HepG2 (cell line): ENCODE measurements around the gene PDIA5. TPM values are rescaled to one million over a fixed set of nuclear protein-coding genes. Genes with fewer than 3 reads are reported as not detected.
A peak's percentile ranks its signal among the peaks of the same experiment; 100 is the strongest.

Experiments used
- ATAC-seq: fragments of 200-7000 bp; cut with Tn5 transposase; 3 replicates; pipeline ENCODE4 v1.9.1; 2020; ENCODE audit warnings: mild to moderate bottlenecking, moderate library complexity
- BruUV-seq: library from RNA; stranded (reverse); fragments of 400-500 nt; replicated peaks from 2 replicates; lab custom pipeline; 2021; lab: Mats Ljungman, UMichigan
- CTCF ChIA-PET: fragments of 300-600 bp; formaldehyde crosslinking; extraction: SDS; loops from one replicate; lab custom pipeline; 2021; ENCODE audit warnings: low total read pairs, inconsistent platforms, low intra/inter-chr PET ratio; lab: Yijun Ruan, JAX
- POLR2A ChIA-PET: fragments of 350-600 bp; sonication (Branson Sonifier 250); formaldehyde crosslinking; loops from one replicate; lab custom pipeline; 2020; ENCODE audit warnings: antibody characterized with exemption, inconsistent platforms; lab: Yijun Ruan, JAX
- DNase-seq: peaks from one replicate; pipeline ENCODE4 v3.0.0-alpha.2; 2015; ENCODE audit warnings: low spot score
- FAIRE-seq: peaks from 3 replicates; lab custom pipeline; 2011; peaks lifted over from hg19 to GRCh38; lab: Jason Lieb, UNC
- H2AFZ ChIP-seq: one replicate; pipeline ENCODE4 v1.6.1; 2011; ENCODE audit warnings: low read length, inconsistent platforms
- H3K27ac ChIP-seq: fragments of 300-600 bp; 3 replicates; pipeline ENCODE4 v1.8.0; 2011; ENCODE audit warnings: mixed run types, mild to moderate bottlenecking, mixed read lengths, low read length, inconsistent platforms; ENCODE audit not compliant: insufficient read depth; ENCODE audit errors: extremely low read length
- H3K27me3 ChIP-seq, 2 experiments: fragments of 200-600 bp in 1 of 2; 2 replicates in 1 of 2; 3 replicates in 1 of 2; pipeline versions ENCODE4 v1.6.0 to v1.8.0; 2011; ENCODE audit warnings: low read length in 2 of 2, mild to moderate bottlenecking in 2 of 2, moderate library complexity in 2 of 2, inconsistent platforms in 1 of 2; ENCODE audit not compliant: insufficient read depth in 2 of 2, control insufficient read depth in 1 of 2
- H3K36me3 ChIP-seq, 2 experiments: fragments of 200-600 bp in 1 of 2; replicated peaks in 1 of 2; 2 replicates in 1 of 2; 3 replicates in 1 of 2; pipeline versions ENCODE4 v1.5.1 to v1.8.0; 2011; ENCODE audit warnings: low read length in 2 of 2, inconsistent platforms in 1 of 2; ENCODE audit not compliant: insufficient read depth in 2 of 2, control insufficient read depth in 1 of 2
- H3K4me1 ChIP-seq: 2 replicates; pipeline ENCODE4 v1.5.1; 2012; ENCODE audit warnings: low read length, inconsistent platforms; ENCODE audit not compliant: insufficient read depth
- H3K4me2 ChIP-seq: 2 replicates; pipeline ENCODE4 v1.6.0; 2011; ENCODE audit warnings: low read depth, low read length, inconsistent platforms
- H3K4me3 ChIP-seq, 3 experiments: fragments of 200-600 bp in 1 of 3; sonication (generic), shearing (Covaris generic) in 1 of 3; replicated peaks in 1 of 3; 2 replicates each; pipeline ENCODE4 v1.5.1; 2011 to 2016; ENCODE audit warnings: low read length in 3 of 3, inconsistent platforms in 2 of 3, low read depth in 2 of 3, mild to moderate bottlenecking in 2 of 3, control low read depth in 1 of 3, mixed read lengths in 1 of 3; ENCODE audit not compliant: insufficient read depth in 1 of 3
- H3K79me2 ChIP-seq: one replicate; pipeline ENCODE4 v1.6.1; 2011; ENCODE audit warnings: low read length, inconsistent platforms; ENCODE audit not compliant: insufficient read depth
- H3K9ac ChIP-seq: 2 replicates; pipeline ENCODE4 v1.6.0; 2011; ENCODE audit warnings: mild to moderate bottlenecking, low read depth, low read length, inconsistent platforms; ENCODE audit not compliant: insufficient read depth
- H3K9me3 ChIP-seq: 2 replicates; pipeline ENCODE4 v1.5.1; 2012; ENCODE audit warnings: mild to moderate bottlenecking, low read length
- H4K20me1 ChIP-seq: 2 replicates; pipeline ENCODE4 v1.6.0; 2011; ENCODE audit warnings: inconsistent platforms, mild to moderate bottlenecking, low read length, moderate library complexity; ENCODE audit not compliant: insufficient read depth
- ARNT2 ChIP-seq: sonication (generic); formaldehyde crosslinking; IDR thresholded peaks from 2 replicates; pipeline ENCODE4 v1.8.0; 2022; ENCODE audit warnings: mild to moderate bottlenecking, low read depth, missing genetic modification reagents, moderate library complexity
- CEBPB ChIP-seq: IDR thresholded peaks from 2 replicates; pipeline ENCODE4 v1.6.1; 2011; ENCODE audit warnings: low read depth, low read length, improper control_type of control experiment, borderline replicate concordance
- FOSL2 ChIP-seq: sonication (generic); formaldehyde crosslinking; IDR thresholded peaks from 2 replicates; pipeline ENCODE4 v1.4.0; 2020; ENCODE audit warnings: missing genetic modification reagents
- KAT7 ChIP-seq: IDR thresholded peaks from 2 replicates; pipeline ENCODE4 v1.6.1; 2018; ENCODE audit warnings: borderline replicate concordance, missing compliant biosample characterization
- KLF13 ChIP-seq: sonication (generic); formaldehyde crosslinking; IDR thresholded peaks from 2 replicates; pipeline ENCODE4 v1.4.0; 2020; ENCODE audit warnings: mild to moderate bottlenecking, missing genetic modification reagents
- MIER2 ChIP-seq: IDR thresholded peaks from 2 replicates; pipeline ENCODE4 v1.6.1; 2016; ENCODE audit warnings: missing biosample characterization, missing genetic modification reagents
- SKI ChIP-seq: fragments of 450-650 bp; IDR thresholded peaks from one replicate; pipeline ENCODE4 v1.6.1; 2018; ENCODE audit warnings: mild to moderate bottlenecking; ENCODE audit not compliant: partially characterized antibody
- SRF ChIP-seq: IDR thresholded peaks from 2 replicates; pipeline ENCODE4 v1.6.1; 2011; ENCODE audit warnings: mild to moderate bottlenecking, low read depth, low read length, moderate library complexity
- TCF12 ChIP-seq, 2 experiments: fragments of 450-650 bp in 1 of 2; sonication (generic) in 1 of 2; formaldehyde crosslinking in 1 of 2; IDR thresholded peaks; 2 replicates each; pipeline versions ENCODE4 v1.6.1 to v1.8.0; 2017 to 2022; ENCODE audit warnings: antibody characterized with exemption in 1 of 2, mild to moderate bottlenecking in 1 of 2, missing genetic modification reagents in 1 of 2, moderate library complexity in 1 of 2
- ZNF180 ChIP-seq: sonication (generic); formaldehyde crosslinking; IDR thresholded peaks from 2 replicates; pipeline ENCODE4 v1.4.0; 2020; ENCODE audit warnings: low read depth, missing genetic modification reagents, borderline replicate concordance
- ZNF225 ChIP-seq: sonication (generic); formaldehyde crosslinking; IDR thresholded peaks from 2 replicates; pipeline ENCODE4 v1.4.0; 2020; ENCODE audit warnings: mild to moderate bottlenecking, missing genetic modification reagents
- ZNF232 ChIP-seq: sonication (generic); formaldehyde crosslinking; IDR thresholded peaks from 2 replicates; pipeline ENCODE4 v1.4.0; 2020; ENCODE audit warnings: missing genetic modification reagents, borderline replicate concordance
- ZNF367 ChIP-seq: sonication (generic); formaldehyde crosslinking; IDR thresholded peaks from 2 replicates; pipeline ENCODE4 v1.4.0; 2020; ENCODE audit warnings: missing genetic modification reagents, borderline replicate concordance
- ZNF615 ChIP-seq: sonication (generic); formaldehyde crosslinking; IDR thresholded peaks from 2 replicates; pipeline ENCODE4 v1.5.0; 2020; ENCODE audit warnings: mild to moderate bottlenecking, missing genetic modification reagents, borderline replicate concordance
- ZNF703 ChIP-seq: sonication (generic); formaldehyde crosslinking; IDR thresholded peaks from 2 replicates; pipeline ENCODE4 v1.5.1; 2020; ENCODE audit warnings: missing genetic modification reagents, mild to moderate bottlenecking, moderate library complexity, borderline replicate concordance
- ZNF772 ChIP-seq: sonication (generic); formaldehyde crosslinking; IDR thresholded peaks from 2 replicates; pipeline ENCODE4 v1.5.0; 2020; ENCODE audit warnings: mild to moderate bottlenecking, missing genetic modification reagents
- ZNF788 ChIP-seq: sonication (generic); formaldehyde crosslinking; IDR thresholded peaks from 2 replicates; pipeline ENCODE4 v1.5.0; 2020; ENCODE audit warnings: mild to moderate bottlenecking, missing genetic modification reagents, borderline replicate concordance
- WGBS: methylation state at CpG from one replicate; pipeline ENCODE4 v1.1.6; 2017; ENCODE audit warnings: low lambda C conversion rate; 5-methylcytosine and 5-hydroxymethylcytosine counted together
- in situ Hi-C: cut with HindIII; loops from 2 replicates; pipeline ENCODE4 v1.10.0; 2017; ENCODE audit warnings: low pct_unique_long_range_greater_than_20kb; ENCODE audit not compliant: extremely low pct_ligation_motif_present
- intact Hi-C: fragments of 100-400 bp; cut with micrococcal nuclease; formaldehyde crosslinking; loops from one replicate; pipeline ENCODE4 v1.10.0; 2022; ENCODE audit not compliant: unreplicated experiment
- polyA plus RNA-seq, 8 experiments: library from polyadenylated mRNA; depleted of rRNA in 3 of 8; stranded (reverse) in 7 of 8; unstranded in 1 of 8; fragments of >200 nt; fragmentation: Illumina TruSeq in 4 of 8; extraction: Trizol in 4 of 8; gene quantifications; 2 replicates each; pipeline versions ENCODE4 v1.2.1 to v1.2.3, GENCODE V29; 2011 to 2016; ENCODE audit warnings: low read depth in 4 of 8, missing spikeins in 1 of 8, mixed read lengths in 1 of 8; ENCODE audit not compliant: insufficient read depth in 1 of 8
- total RNA-seq, 5 experiments: library from RNA; depleted of rRNA; stranded (reverse); fragments of >200 nt; fragmentation: Illumina TruSeq; extraction: Trizol; gene quantifications; 2 replicates each; pipeline ENCODE4 v1.2.3, GENCODE V29; 2016; ENCODE audit warnings: low read depth in 1 of 5
- TF ChIP-seq, protein P1 (sequence below): sonication (generic); formaldehyde crosslinking; IDR thresholded peaks from 2 replicates; pipeline ENCODE4 v1.8.0; 2022; ENCODE audit warnings: missing genetic modification reagents, mild to moderate bottlenecking, inconsistent platforms, borderline replicate concordance
- TF ChIP-seq, protein P2 (sequence below): sonication (generic); formaldehyde crosslinking; IDR thresholded peaks from 2 replicates; pipeline ENCODE4 v1.5.0; 2020; ENCODE audit warnings: missing genetic modification reagents
- TF ChIP-seq, protein P3 (sequence below): sonication (generic); formaldehyde crosslinking; IDR thresholded peaks from 2 replicates; pipeline ENCODE4 v1.4.0; 2020; ENCODE audit warnings: missing genetic modification reagents

Gene PDIA5
- total and polyA plus RNA-seq, 2 of the 13 experiments (the other 11 are each of a cell fraction or from before 2014, with no cell fraction given) = 51.3 to 74.3 TPM

DNA sequence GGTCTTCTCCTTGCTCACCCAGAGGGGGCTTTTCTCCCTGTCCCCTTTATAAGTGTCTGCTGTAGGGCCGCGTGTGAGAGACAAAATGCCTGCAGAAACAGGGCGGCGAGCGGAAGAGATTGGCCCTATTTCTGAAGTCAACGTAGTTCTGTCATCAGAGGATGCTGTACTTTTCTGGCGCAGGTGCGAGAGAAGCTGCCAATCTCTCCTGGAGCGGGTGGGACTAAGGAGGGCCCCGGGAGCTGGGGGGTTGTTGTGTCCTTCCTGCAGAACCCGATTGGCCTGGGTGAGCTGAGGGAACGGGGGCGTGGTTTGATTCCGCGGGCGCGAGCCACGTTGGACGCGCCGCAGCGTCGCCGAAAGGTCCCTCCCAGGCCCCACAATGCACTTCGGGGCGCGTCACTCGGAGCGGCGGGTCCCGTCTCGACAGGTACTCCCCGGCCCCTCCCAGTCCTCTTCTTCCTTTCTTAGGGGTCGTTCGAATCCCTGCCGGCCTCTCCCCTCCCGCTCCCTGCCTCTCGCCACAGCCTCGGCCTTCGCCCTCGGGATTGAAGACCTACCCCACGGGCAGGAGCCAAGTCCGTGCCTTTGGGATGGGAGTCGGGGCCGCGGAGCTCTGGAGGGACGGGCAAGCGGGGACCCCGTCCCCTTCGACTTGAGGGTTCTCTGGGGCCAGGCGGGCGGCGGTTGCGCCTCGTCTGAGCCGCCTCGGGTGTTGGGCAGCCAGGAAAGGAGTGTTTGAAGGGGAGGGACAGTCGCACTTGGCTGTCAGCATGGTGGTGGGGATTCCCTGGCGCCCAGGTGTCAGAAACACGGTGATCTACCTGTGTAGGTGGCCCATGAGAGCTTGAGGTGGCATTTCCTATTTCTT, 135.0 kb downstream of the PDIA5 start, which contains the start of gene SEC22A:
TSS of gene SEC22A (plus strand) at position 387 of the 871 bp plus-strand sequence. CDS start 7,275 bp downstream, outside the sequence.
- Histone ChIP-seq H3K79me2 (peaks cover 17% of the 10 kb centered on the region), H3K36me3 (no peaks in the 10 kb centered on the region), H3K4me1 (peaks cover 21% of the 10 kb centered on the region), H3K9ac (peak within 1 kb of the TSS; percentile 86), H3K4me3 (peak within 1 kb of the TSS; percentile 89 to 99 (median 94)), H3K27me3 (no peaks in the 10 kb centered on the region; a peak in 1 of 5 replicates), H2AFZ (peak within 1 kb of the TSS; percentile 43), H3K27ac (peak within 1 kb of the TSS; percentile 52), H3K4me2 (peak within 1 kb of the TSS; percentile 88), H3K9me3 (no peaks in the 10 kb centered on the region), H4K20me1 (no peaks in the 10 kb centered on the region; the same call in 1 of the 2 replicates)
- peak; percentile 91 for DNase-seq
- CTCF ChIA-PET = no interaction called here
- in situ Hi-C loops (no loop called here), intact Hi-C loops (no loop called here)
- POLR2A ChIA-PET = interaction anchor here (0.6 to 1.3 kb wide), 8 partner anchors 14 to 465 kb away, joined by 3 to 15 read pairs (median 4); partner anchors contain the start of gene PDIA5
- ATAC-seq = peak; percentile 99
- WGBS = under 1% methylated on average over 25 of the region's 60 CpGs
- FAIRE-seq = peak; percentile 86
- BruUV-seq = no TSS peak
- TF ChIP-seq ZNF772 (CRISPR knock-in tag) (0 out of 2 replicates have a peak, but pooled peaks have one; percentile 21), TCF12 (IDR thresholded peaks at IDR 0.05) (no peak), TCF12 (CRISPR knock-in tag; IDR thresholded peaks at IDR 0.05) (no peak), ZNF225 (CRISPR knock-in tag) (no peak), MIER2 (no peak), ZNF232 (CRISPR knock-in tag) (no peak; the same call in 1 of the 2 replicates), ZNF180 (CRISPR knock-in tag) (no peak), KAT7 (CRISPR knock-in tag) (no peak), ZNF788 (CRISPR knock-in tag) (no peak; the same call in 1 of the 2 replicates), KLF13 (CRISPR knock-in tag) (no peak), ZNF615 (CRISPR knock-in tag) (peak; percentile 65; the same call in 1 of the 2 replicates), FOSL2 (CRISPR knock-in tag) (no peak; the same call in none of the 2 replicates), SRF (no peak), CEBPB (no peak), ZNF703 (CRISPR knock-in tag) (no peak), ARNT2 (CRISPR knock-in tag) (no peak), ZNF367 (no peak), SKI (no peak)
- TF ChIP-seq, protein P1, sequence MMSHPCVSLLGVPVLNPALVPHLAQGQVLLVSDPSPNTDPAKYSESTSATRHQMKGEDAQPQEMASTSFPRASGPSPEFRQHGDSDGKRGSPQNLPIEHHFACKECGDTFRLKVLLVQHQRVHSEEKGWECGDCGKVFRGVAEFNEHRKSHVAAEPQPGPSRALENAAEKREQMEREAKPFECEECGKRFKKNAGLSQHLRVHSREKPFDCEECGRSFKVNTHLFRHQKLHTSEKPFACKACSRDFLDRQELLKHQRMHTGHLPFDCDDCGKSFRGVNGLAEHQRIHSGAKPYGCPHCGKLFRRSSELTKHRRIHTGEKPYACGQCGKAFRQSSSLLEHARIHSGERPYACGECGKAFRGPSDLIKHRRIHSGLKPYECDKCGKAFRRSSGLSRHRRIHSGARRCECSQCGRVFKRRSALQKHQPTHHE = no peak
- TF ChIP-seq, protein P2, sequence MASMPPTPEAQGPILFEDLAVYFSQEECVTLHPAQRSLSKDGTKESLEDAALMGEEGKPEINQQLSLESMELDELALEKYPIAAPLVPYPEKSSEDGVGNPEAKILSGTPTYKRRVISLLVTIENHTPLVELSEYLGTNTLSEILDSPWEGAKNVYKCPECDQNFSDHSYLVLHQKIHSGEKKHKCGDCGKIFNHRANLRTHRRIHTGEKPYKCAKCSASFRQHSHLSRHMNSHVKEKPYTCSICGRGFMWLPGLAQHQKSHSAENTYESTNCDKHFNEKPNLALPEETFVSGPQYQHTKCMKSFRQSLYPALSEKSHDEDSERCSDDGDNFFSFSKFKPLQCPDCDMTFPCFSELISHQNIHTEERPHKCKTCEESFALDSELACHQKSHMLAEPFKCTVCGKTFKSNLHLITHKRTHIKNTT (CRISPR knock-in tag) = no peak
- TF ChIP-seq, protein P3, sequence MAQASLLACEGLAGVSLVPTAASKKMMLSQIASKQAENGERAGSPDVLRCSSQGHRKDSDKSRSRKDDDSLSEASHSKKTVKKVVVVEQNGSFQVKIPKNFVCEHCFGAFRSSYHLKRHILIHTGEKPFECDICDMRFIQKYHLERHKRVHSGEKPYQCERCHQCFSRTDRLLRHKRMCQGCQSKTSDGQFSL (CRISPR knock-in tag) = no peak
